Fibroblast of lung (primary cell): ENCODE measurements around the gene TRIM44.

Experiments
- EZH2 ChIP-seq: IDR thresholded peaks from 2 replicates; pipeline ENCODE4 v1.5.1; 2012; ENCODE audit warnings: low read length, control low read depth, mild to moderate bottlenecking; ENCODE audit errors: missing control alignments
- TF ChIP-seq, protein P1 (sequence below), 2 donors: IDR thresholded peaks in 1 of 2; conservative IDR thresholded peaks in 1 of 2; 1 replicate in 1 of 2; 2 replicates in 1 of 2; pipeline ENCODE4 v1.5.1; 2011 to 2012; ENCODE audit warnings: low read length in 2 of 2, control low read depth in 1 of 2, inconsistent platforms in 1 of 2, low read depth in 1 of 2, mild to moderate bottlenecking in 1 of 2

DNA sequence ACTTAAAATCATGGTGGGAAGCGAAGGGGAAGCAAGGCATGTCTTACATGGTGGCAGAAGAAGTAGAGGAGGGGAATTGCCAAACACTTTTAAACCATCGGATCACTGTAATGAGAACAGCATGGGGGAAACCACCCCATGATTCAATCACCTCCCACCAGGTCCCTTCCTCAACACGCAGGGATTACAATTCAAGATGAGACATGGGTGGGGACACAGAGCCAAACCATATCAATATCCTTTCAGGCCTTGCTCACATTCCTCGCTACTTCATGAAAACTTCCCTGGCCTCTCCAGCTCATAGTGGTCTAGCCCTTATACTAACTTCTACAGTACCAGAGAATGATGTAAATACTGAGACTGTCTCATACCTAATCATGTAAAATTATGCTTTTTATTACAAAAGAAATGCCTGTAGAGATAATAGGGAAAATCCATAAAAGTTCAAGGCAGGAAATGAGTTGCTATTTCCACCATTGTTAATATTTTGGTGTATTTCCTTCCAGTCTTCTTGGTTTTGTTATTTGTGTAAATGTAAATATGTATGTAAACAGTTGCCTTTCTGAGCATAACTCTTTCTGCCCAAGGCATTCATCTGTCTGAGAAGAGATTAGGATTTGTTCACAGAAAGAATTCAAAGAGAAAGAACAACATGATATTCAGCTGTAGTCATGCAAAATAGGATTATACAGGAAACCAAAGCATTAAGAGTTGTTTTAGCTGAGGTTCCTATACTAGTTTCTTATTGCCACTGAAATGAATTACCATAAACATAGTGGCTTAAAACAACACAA lies 177.0 kb downstream of the TRIM44 start:
- TF ChIP-seq, protein P1, sequence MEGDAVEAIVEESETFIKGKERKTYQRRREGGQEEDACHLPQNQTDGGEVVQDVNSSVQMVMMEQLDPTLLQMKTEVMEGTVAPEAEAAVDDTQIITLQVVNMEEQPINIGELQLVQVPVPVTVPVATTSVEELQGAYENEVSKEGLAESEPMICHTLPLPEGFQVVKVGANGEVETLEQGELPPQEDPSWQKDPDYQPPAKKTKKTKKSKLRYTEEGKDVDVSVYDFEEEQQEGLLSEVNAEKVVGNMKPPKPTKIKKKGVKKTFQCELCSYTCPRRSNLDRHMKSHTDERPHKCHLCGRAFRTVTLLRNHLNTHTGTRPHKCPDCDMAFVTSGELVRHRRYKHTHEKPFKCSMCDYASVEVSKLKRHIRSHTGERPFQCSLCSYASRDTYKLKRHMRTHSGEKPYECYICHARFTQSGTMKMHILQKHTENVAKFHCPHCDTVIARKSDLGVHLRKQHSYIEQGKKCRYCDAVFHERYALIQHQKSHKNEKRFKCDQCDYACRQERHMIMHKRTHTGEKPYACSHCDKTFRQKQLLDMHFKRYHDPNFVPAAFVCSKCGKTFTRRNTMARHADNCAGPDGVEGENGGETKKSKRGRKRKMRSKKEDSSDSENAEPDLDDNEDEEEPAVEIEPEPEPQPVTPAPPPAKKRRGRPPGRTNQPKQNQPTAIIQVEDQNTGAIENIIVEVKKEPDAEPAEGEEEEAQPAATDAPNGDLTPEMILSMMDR (conservative IDR thresholded peaks at IDR 0.05 in 1 of 2, IDR thresholded peaks at IDR 0.05 in 1 of 2; ENCODE audit: low read depth in 1 of 2, low read length in 2 of 2): no peak
- no peak for TF ChIP-seq EZH2
